IMR-90 (cell line): ENCODE measurements around the gene GTF2F1. TPM values are rescaled to one million over a fixed set of nuclear protein-coding genes. Genes with fewer than 3 reads are reported as not detected.

Experiments used
- ATAC-seq: fragments of 200-7000 bp; cut with Tn5 transposase; 2 replicates; pipeline ENCODE4 v1.9.1; 2020; ENCODE audit warnings: low read depth, mild to moderate bottlenecking, moderate library complexity
- BruUV-seq: library from RNA; stranded (reverse); fragments of 400-500 nt; replicated peaks from 2 replicates; lab custom pipeline; 2021; lab: Mats Ljungman, UMichigan
- CTCF ChIA-PET: fragments of 300-600 bp; formaldehyde crosslinking; extraction: SDS; loops from one replicate; lab custom pipeline; 2021; ENCODE audit warnings: antibody characterized with exemption; lab: Yijun Ruan, JAX
- POLR2A ChIA-PET: fragments of 300-600 bp; sonication (Branson Sonifier 250); formaldehyde crosslinking; loops from one replicate; lab custom pipeline; 2022; ENCODE audit warnings: antibody characterized with exemption; ENCODE audit not compliant: unreplicated experiment; lab: Charles Lee
- DNase-seq: peaks from one replicate; pipeline ENCODE4 v3.0.0; 2013
- H2AFZ ChIP-seq: replicated peaks from 2 replicates; pipeline ENCODE3; 2013; ENCODE audit warnings: low read length, mild to moderate bottlenecking; ENCODE audit not compliant: poor library complexity
- H2AK5ac ChIP-seq: 2 replicates; pipeline ENCODE4 v1.6.1; 2013; ENCODE audit warnings: low read depth, low read length, inconsistent platforms
- H2AK9ac ChIP-seq: replicated peaks from 2 replicates; pipeline ENCODE3; 2013; ENCODE audit warnings: mild to moderate bottlenecking, low read depth, low read length, moderate library complexity; ENCODE audit not compliant: poor library complexity
- H2BK120ac ChIP-seq: 2 replicates; pipeline ENCODE4 v1.6.1; 2013; ENCODE audit warnings: low read depth, low read length, inconsistent platforms
- H2BK15ac ChIP-seq: 3 replicates; pipeline ENCODE4 v1.6.1; 2013; ENCODE audit warnings: low read depth, low read length, inconsistent platforms
- H2BK20ac ChIP-seq: 2 replicates; pipeline ENCODE4 v1.6.1; 2013; ENCODE audit warnings: low read depth, mild to moderate bottlenecking, inconsistent platforms, low read length, moderate library complexity
- H2BK5ac ChIP-seq: 2 replicates; pipeline ENCODE4 v1.6.1; 2013; ENCODE audit warnings: mild to moderate bottlenecking, low read depth, low read length, inconsistent platforms; ENCODE audit not compliant: poor library complexity, severe bottlenecking
- H3K14ac ChIP-seq: replicated peaks from 2 replicates; pipeline ENCODE4 v1.6.1; 2013; ENCODE audit warnings: low read depth, low read length, inconsistent platforms
- H3K18ac ChIP-seq: 2 replicates; pipeline ENCODE4 v1.6.1; 2013; ENCODE audit warnings: low read depth, low read length, control low read depth
- H3K23ac ChIP-seq: 2 replicates; pipeline ENCODE4 v1.6.1; 2013; ENCODE audit warnings: low read depth, low read length, inconsistent platforms
- H3K27ac ChIP-seq: 2 replicates; pipeline ENCODE4 v1.5.1; 2013; ENCODE audit warnings: mild to moderate bottlenecking, control low read depth, low read length; ENCODE audit not compliant: insufficient read depth
- H3K27me3 ChIP-seq: 2 replicates; pipeline ENCODE4 v1.6.1; 2013; ENCODE audit warnings: low read length; ENCODE audit not compliant: control insufficient read depth, insufficient read depth
- H3K36me3 ChIP-seq: 2 replicates; pipeline ENCODE4 v1.6.1; 2013; ENCODE audit warnings: low read length, mixed read lengths; ENCODE audit not compliant: control insufficient read depth, insufficient read depth
- H3K4ac ChIP-seq: 2 replicates; pipeline ENCODE4 v1.6.1; 2013; ENCODE audit warnings: low read depth, low read length, inconsistent platforms
- H3K4me1 ChIP-seq: 2 replicates; pipeline ENCODE4 v1.6.1; 2013; ENCODE audit warnings: low read length, mixed read lengths; ENCODE audit not compliant: control insufficient read depth, insufficient read depth
- H3K4me2 ChIP-seq: 2 replicates; pipeline ENCODE4 v1.6.1; 2013; ENCODE audit warnings: low read depth, mild to moderate bottlenecking, control low read depth, low read length, moderate library complexity
- H3K4me3 ChIP-seq: 2 replicates; pipeline ENCODE4 v1.5.1; 2013; ENCODE audit warnings: low read depth, mild to moderate bottlenecking, control low read depth, low read length, moderate library complexity; ENCODE audit not compliant: insufficient read depth
- H3K56ac ChIP-seq: 2 replicates; pipeline ENCODE4 v1.6.1; 2013; ENCODE audit warnings: low read length, inconsistent platforms; ENCODE audit not compliant: insufficient read depth; ENCODE audit errors: extremely low read depth
- H3K79me1 ChIP-seq, 2 experiments: 2 replicates each; pipeline ENCODE4 v1.6.1; 2013; ENCODE audit warnings: low read length in 2 of 2, inconsistent platforms in 1 of 2, low read depth in 1 of 2
- H3K9ac ChIP-seq: 2 replicates; pipeline ENCODE4 v1.6.1; 2013; ENCODE audit warnings: low read depth, low read length, control low read depth
- H3K9me1 ChIP-seq: 2 replicates; pipeline ENCODE4 v1.6.1; 2013; ENCODE audit warnings: low read length, inconsistent platforms; ENCODE audit not compliant: insufficient read depth
- H3K9me3 ChIP-seq: 2 replicates; pipeline ENCODE4 v1.6.1; 2013; ENCODE audit warnings: low read length; ENCODE audit not compliant: control insufficient read depth, insufficient read depth
- H4K20me1 ChIP-seq: 2 replicates; pipeline ENCODE4 v1.6.1; 2013; ENCODE audit warnings: low read length, inconsistent platforms; ENCODE audit not compliant: insufficient read depth
- H4K5ac ChIP-seq: 2 replicates; pipeline ENCODE4 v1.6.1; 2013; ENCODE audit warnings: mild to moderate bottlenecking, low read depth, low read length, control low read depth
- H4K8ac ChIP-seq, 2 experiments: 2 replicates each; pipeline ENCODE4 v1.6.1; 2013; ENCODE audit warnings: low read depth in 2 of 2, low read length in 2 of 2, control low read depth in 1 of 2, inconsistent platforms in 1 of 2
- H4K91ac ChIP-seq: 2 replicates; pipeline ENCODE4 v1.6.1; 2013; ENCODE audit warnings: low read depth, low read length, inconsistent platforms; ENCODE audit not compliant: insufficient read depth
- BHLHE40 ChIP-seq: fragments of 150-350 bp; IDR thresholded peaks from 2 replicates; pipeline ENCODE4 v1.6.1; 2016; ENCODE audit warnings: mild to moderate bottlenecking, low read depth, low read length
- CHD1 ChIP-seq: IDR thresholded peaks from 2 replicates; pipeline ENCODE4 v1.6.1; 2012; ENCODE audit warnings: low read depth, low read length, improper control_type of control experiment
- FOS ChIP-seq: fragments of 150-350 bp; IDR thresholded peaks from 2 replicates; pipeline ENCODE4 v1.6.1; 2016; ENCODE audit warnings: low read depth, low read length
- MAZ ChIP-seq: IDR thresholded peaks from 2 replicates; pipeline ENCODE4 v1.6.1; 2012; ENCODE audit warnings: low read depth, mild to moderate bottlenecking, low read length, improper control_type of control experiment, moderate library complexity, borderline replicate concordance
- MXI1 ChIP-seq: IDR thresholded peaks from 2 replicates; pipeline ENCODE4 v1.6.1; 2012; ENCODE audit warnings: low read depth, mild to moderate bottlenecking, low read length, moderate library complexity, borderline replicate concordance
- POLR2A ChIP-seq: IDR thresholded peaks from 2 replicates; pipeline ENCODE4 v1.6.1; 2012; ENCODE audit warnings: mild to moderate bottlenecking, low read depth, low read length
- RAD21 ChIP-seq: IDR thresholded peaks from 2 replicates; pipeline ENCODE4 v1.6.1; 2012; ENCODE audit warnings: low read length, improper control_type of control experiment
- RFX5 ChIP-seq: IDR thresholded peaks from 2 replicates; pipeline ENCODE4 v1.8.0; 2012; ENCODE audit warnings: low read depth, mild to moderate bottlenecking, low read length, moderate library complexity
- SMC3 ChIP-seq: fragments of 150-350 bp; IDR thresholded peaks from 2 replicates; pipeline ENCODE4 v1.6.1; 2016; ENCODE audit warnings: low read depth, mild to moderate bottlenecking, antibody characterized with exemption, low read length, moderate library complexity
- WGBS, 2 experiments: methylation state at CpG; one replicate each; pipeline versions ENCODE4 v1.1.5 to v1.1.7; 2013; ENCODE audit warnings: missing lambda C conversion rate in 2 of 2; ENCODE audit not compliant: insufficient read length in 1 of 2; ENCODE audit errors: extremely low coverage in 2 of 2; 5-methylcytosine and 5-hydroxymethylcytosine counted together
- dilution Hi-C: fragments of 300-500 bp; cut with HindIII; formaldehyde crosslinking; loops from one replicate; pipeline ENCODE4 v1.14.3; 2018; ENCODE audit warnings: low sequenced_read_pairs; ENCODE audit not compliant: unreplicated experiment
- in situ Hi-C: fragments of 300-500 bp; cut with MboI; formaldehyde crosslinking; loops from 3 replicates; pipeline ENCODE4 v1.14.3; 2019; ENCODE audit warnings: low sequenced_read_pairs, inconsistent platforms, mixed read lengths
- intact Hi-C: fragments of 100-400 bp; cut with micrococcal nuclease; formaldehyde crosslinking; loops from 2 replicates; pipeline ENCODE4 v1.10.0; 2022
- polyA plus RNA-seq, 3 experiments: library from polyadenylated mRNA; depleted of rRNA; stranded (reverse); fragments of >200 nt; gene quantifications; 2 replicates each; pipeline ENCODE4 v1.2.3, GENCODE V29; 2012; ENCODE audit warnings: low replicate concordance in 1 of 3
- total RNA-seq: library from RNA; depleted of rRNA; stranded (reverse); fragments of >200 nt; gene quantifications from 2 replicates; pipeline ENCODE4 v1.2.3, GENCODE V29; 2012
- TF ChIP-seq, protein P1 (sequence below): fragments of 150-350 bp; IDR thresholded peaks from 2 replicates; pipeline ENCODE4 v1.6.1; 2016; ENCODE audit warnings: low read depth, mild to moderate bottlenecking, low read length, moderate library complexity, borderline replicate concordance
- TF ChIP-seq, protein P2 (sequence below): fragments of 150-350 bp; IDR thresholded peaks from 2 replicates; pipeline ENCODE4 v1.6.1; 2017; ENCODE audit warnings: mild to moderate bottlenecking, antibody characterized with exemption, low read length, low read depth

The GTF2F1 gene
- total and polyA plus RNA-seq, 2 of the 4 experiments (the other 2 are of a cell fraction): 43.7 to 51.4 TPM

DNA sequence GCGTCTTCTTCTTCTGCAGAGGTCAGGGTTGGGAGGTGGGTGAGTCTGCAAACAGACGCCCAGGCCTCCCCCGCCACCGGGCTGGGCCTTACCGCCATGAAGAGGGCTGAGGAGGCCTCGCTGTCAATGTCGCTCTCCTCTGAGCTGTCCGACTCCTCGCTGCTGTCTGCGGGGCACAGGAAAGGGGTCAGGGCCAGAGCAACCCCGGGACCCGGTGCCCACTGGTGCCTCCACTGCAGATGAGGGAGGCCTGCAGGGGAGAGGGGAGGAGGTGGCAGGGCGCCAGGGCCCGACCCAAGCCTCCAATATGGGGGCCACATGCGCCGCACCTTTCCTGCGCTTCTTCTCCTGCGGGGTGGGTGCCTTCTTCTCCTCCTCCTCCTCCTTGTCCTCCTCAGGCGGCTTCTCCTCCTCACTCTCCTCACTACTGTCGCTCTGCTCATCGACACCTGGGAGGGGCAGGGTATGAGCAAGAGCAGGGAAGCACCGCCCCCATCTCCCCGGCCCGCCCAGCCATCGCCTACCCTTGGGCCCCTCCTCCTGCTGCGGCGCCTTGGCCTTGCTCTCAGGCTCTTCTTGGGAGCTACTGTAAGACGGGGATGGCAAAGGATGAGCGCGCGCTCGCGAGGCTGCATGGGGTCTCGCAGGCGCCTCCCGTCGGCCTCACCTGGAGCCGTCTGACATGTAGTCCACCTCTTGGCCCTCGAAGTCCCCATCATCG is 11.8 kb downstream of the GTF2F1 start:
- in situ Hi-C loops: no loop called here
- WGBS, 2 experiments: 95% methylated on average over 20 of the region's 40 CpGs; no CpG with 5 or more reads in 1 of the 2 experiments
- Histone ChIP-seq H3K14ac (no peak overlapping the region), H3K56ac (no peak overlapping the region), H3K4me3 (no peak overlapping the region), H3K4me2 (no peak overlapping the region), H3K9me3 (peaks cover 7% of the 10 kb centered on the region; the same call in 1 of the 2 replicates), H3K9ac (no peak overlapping the region), H2BK120ac (no peak overlapping the region), H3K18ac (no peak overlapping the region), H3K4me1 (peaks cover 5% of the 10 kb centered on the region), H3K4ac (no peak overlapping the region), H2BK15ac (no peak overlapping the region), H3K27me3 (no peaks in the 10 kb centered on the region), H3K36me3 (peaks cover 56% of the 10 kb centered on the region), H4K20me1 (no peaks in the 10 kb centered on the region), H4K5ac (no peak overlapping the region), H3K9me1 (no peaks in the 10 kb centered on the region), H4K91ac (no peak overlapping the region), H4K8ac (no peak overlapping the region), H2BK5ac (no peak overlapping the region), H2AFZ (no peak overlapping the region), H2AK5ac (no peak overlapping the region), H3K27ac (no peak overlapping the region), H2AK9ac (peak overlapping the region; percentile 37), H3K79me1 (peaks cover 0 to 3% of the 10 kb centered on the region in 2 experiments; a peak in 2 of 4 replicates), H3K23ac (no peak overlapping the region), H2BK20ac (no peak overlapping the region)
- DNase-seq (no peak), ATAC-seq (no peak)
- ChIA-PET POLR2A (no interaction called here), CTCF (no interaction called here)
- intact Hi-C loops: no loop called here
- TF ChIP-seq RAD21 (no peak), MAZ (no peak), MXI1 (no peak), CHD1 (no peak), FOS (no peak), RFX5 (no peak), POLR2A (no peak), SMC3 (no peak), BHLHE40 (no peak)
- TF ChIP-seq, protein P1, sequence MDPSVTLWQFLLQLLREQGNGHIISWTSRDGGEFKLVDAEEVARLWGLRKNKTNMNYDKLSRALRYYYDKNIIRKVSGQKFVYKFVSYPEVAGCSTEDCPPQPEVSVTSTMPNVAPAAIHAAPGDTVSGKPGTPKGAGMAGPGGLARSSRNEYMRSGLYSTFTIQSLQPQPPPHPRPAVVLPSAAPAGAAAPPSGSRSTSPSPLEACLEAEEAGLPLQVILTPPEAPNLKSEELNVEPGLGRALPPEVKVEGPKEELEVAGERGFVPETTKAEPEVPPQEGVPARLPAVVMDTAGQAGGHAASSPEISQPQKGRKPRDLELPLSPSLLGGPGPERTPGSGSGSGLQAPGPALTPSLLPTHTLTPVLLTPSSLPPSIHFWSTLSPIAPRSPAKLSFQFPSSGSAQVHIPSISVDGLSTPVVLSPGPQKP: no peak
- TF ChIP-seq, protein P2, sequence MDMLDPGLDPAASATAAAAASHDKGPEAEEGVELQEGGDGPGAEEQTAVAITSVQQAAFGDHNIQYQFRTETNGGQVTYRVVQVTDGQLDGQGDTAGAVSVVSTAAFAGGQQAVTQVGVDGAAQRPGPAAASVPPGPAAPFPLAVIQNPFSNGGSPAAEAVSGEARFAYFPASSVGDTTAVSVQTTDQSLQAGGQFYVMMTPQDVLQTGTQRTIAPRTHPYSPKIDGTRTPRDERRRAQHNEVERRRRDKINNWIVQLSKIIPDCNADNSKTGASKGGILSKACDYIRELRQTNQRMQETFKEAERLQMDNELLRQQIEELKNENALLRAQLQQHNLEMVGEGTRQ: no peak
- BruUV-seq: no TSS peak
- dilution Hi-C loops: no loop called here
